ENCODE data around the gene FDX2.

Gene FDX2

GRCh38 chr19:10334588-10335351 is 19.0 kb upstream of the FDX2 start:
- peak overlapping the region in 1 of 2 experiments; percentile 94; a peak in 2 of 4 replicates for H3K4me3 ChIP-seq (ENCODE audit: low read depth in 1 of 2, low read length in 2 of 2)
- peaks cover 55% of the 10 kb centered on the region for H3K79me2 ChIP-seq (ENCODE audit: insufficient read depth, low read length)
- H3K4me2 ChIP-seq (ENCODE audit: insufficient read depth, low read length), result peak overlapping the region; percentile 68
- H3K36me3 ChIP-seq (ENCODE audit: insufficient read depth, low read length), result peaks cover 37% of the 10 kb centered on the region
- H3K27me3 ChIP-seq (ENCODE audit: insufficient read depth, low read length, poor library complexity), result no peaks in the 10 kb centered on the region
- peaks cover 28% of the 10 kb centered on the region for H4K20me1 ChIP-seq (ENCODE audit: insufficient read depth, low read length)
- H3K9ac ChIP-seq (ENCODE audit: low read depth, low read length), result peak overlapping the region; percentile 98; the same call in 1 of the 2 replicates
- H3K9me3 ChIP-seq (ENCODE audit: insufficient read depth, low read length, severe bottlenecking), result no peaks in the 10 kb centered on the region
- H3K4me1 ChIP-seq (ENCODE audit: insufficient read depth, low read length), result peaks cover 45% of the 10 kb centered on the region
- H3K27ac ChIP-seq (ENCODE audit: low read length), result peak overlapping the region; percentile 72; the same call in 1 of the 2 replicates
- TF ChIP-seq CTCF (IDR thresholded peaks at IDR 0.05; ENCODE audit: borderline replicate concordance, extremely low read depth, low read length, poor library complexity, severe bottlenecking) (no peak), EZH2 (IDR thresholded peaks at IDR 0.05; ENCODE audit: borderline replicate concordance, low read depth, low read length, severe bottlenecking) (no peak)
- ATAC-seq (ENCODE audit: insufficient read depth, low read depth) (no peak), DNase-seq (peak; percentile 56)
- H2AFZ ChIP-seq (ENCODE audit: low read depth, low read length), result no peak overlapping the region

GRCh38 chr19:10333758-10334587 is 18.2 kb upstream of the FDX2 start:
- H3K4me2 ChIP-seq (ENCODE audit: insufficient read depth, low read length), result peak overlapping the region; percentile 68
- DNase-seq (no peak), ATAC-seq (ENCODE audit: insufficient read depth, low read depth) (peak; percentile 41)
- peak overlapping the region; percentile 20 to 94; a peak in 3 of 4 replicates for H3K4me3 ChIP-seq (ENCODE audit: low read depth in 1 of 2, low read length in 2 of 2)
- peak overlapping the region; percentile 80 for H2AFZ ChIP-seq (ENCODE audit: low read depth, low read length)
- TF ChIP-seq CTCF (IDR thresholded peaks at IDR 0.05; ENCODE audit: borderline replicate concordance, extremely low read depth, low read length, poor library complexity, severe bottlenecking) (no peak), EZH2 (IDR thresholded peaks at IDR 0.05; ENCODE audit: borderline replicate concordance, low read depth, low read length, severe bottlenecking) (no peak)
- peaks cover 62% of the 10 kb centered on the region for H3K79me2 ChIP-seq (ENCODE audit: insufficient read depth, low read length)
- H3K27ac ChIP-seq (ENCODE audit: low read length), result peak overlapping the region; percentile 72
- H3K9me3 ChIP-seq (ENCODE audit: insufficient read depth, low read length, severe bottlenecking), result no peaks in the 10 kb centered on the region
- H3K9ac ChIP-seq (ENCODE audit: low read depth, low read length), result peak overlapping the region; percentile 98
- peaks cover 37% of the 10 kb centered on the region for H3K4me1 ChIP-seq (ENCODE audit: insufficient read depth, low read length)
- H3K27me3 ChIP-seq (ENCODE audit: insufficient read depth, low read length, poor library complexity), result no peaks in the 10 kb centered on the region
- H3K36me3 ChIP-seq (ENCODE audit: insufficient read depth, low read length), result peaks cover 45% of the 10 kb centered on the region
- H4K20me1 ChIP-seq (ENCODE audit: insufficient read depth, low read length), result peaks cover 36% of the 10 kb centered on the region

- Histone ChIP-seq H3K36me3 (ENCODE audit: insufficient read depth, low read length) (peaks cover 53% of the 10 kb centered on the region), H3K9ac (ENCODE audit: low read depth, low read length) (peak within 1 kb of the TSS; percentile 98), H2AFZ (ENCODE audit: low read depth, low read length) (peak within 1 kb of the TSS; percentile 89), H3K9me3 (ENCODE audit: insufficient read depth, low read length, severe bottlenecking) (no peaks in the 10 kb centered on the region), H4K20me1 (ENCODE audit: insufficient read depth, low read length) (peaks cover 43% of the 10 kb centered on the region), H3K27ac (ENCODE audit: low read length) (peak within 1 kb of the TSS; percentile 99), H3K4me1 (ENCODE audit: insufficient read depth, low read length) (peaks cover 29% of the 10 kb centered on the region), H3K4me3 (ENCODE audit: low read depth in 1 of 2, low read length in 2 of 2) (peak within 1 kb of the TSS; percentile 59 to 94), H3K27me3 (ENCODE audit: insufficient read depth, low read length, poor library complexity) (no peaks in the 10 kb centered on the region), H3K4me2 (ENCODE audit: insufficient read depth, low read length) (peak within 1 kb of the TSS; percentile 96), H3K79me2 (ENCODE audit: insufficient read depth, low read length) (peaks cover 68% of the 10 kb centered on the region)
- DNase-seq, result peak; percentile 99
- TF ChIP-seq EZH2 (IDR thresholded peaks at IDR 0.05; ENCODE audit: borderline replicate concordance, low read depth, low read length, severe bottlenecking), result no peak
- no peak for TF ChIP-seq CTCF (IDR thresholded peaks at IDR 0.05; ENCODE audit: borderline replicate concordance, extremely low read depth, low read length, poor library complexity, severe bottlenecking)
- peak; percentile 91 for ATAC-seq (ENCODE audit: insufficient read depth, low read depth)
Measured at GRCh38 chr19:10332965-10333757, 17.3 kb upstream of the FDX2 start, which contains the start of gene RAVER1. Gene RAVER1 (minus strand): TSS chr19:10333529. CDS start chr19:10333507, 22 bp downstream.

Data from DND-41 (cell line).